Skeletal muscle cell (primary cell): ENCODE data around the gene BACH2.
A peak's percentile ranks its signal among the peaks of the same experiment; 100 is the strongest.

Experiments
- DNase-seq: peaks from one replicate; pipeline ENCODE4 v3.0.0-alpha.2; 2010; ENCODE audit warnings: low read depth
- H3K4me3 ChIP-seq: 2 replicates; pipeline ENCODE4 v1.5.1; 2011; ENCODE audit warnings: low read depth, mild to moderate bottlenecking, control low read depth, low read length, moderate library complexity

Gene BACH2

GRCh38 chr6:89944826-89945407, 351.7 kb downstream of the BACH2 start:
- no peak for DNase-seq
- no peak overlapping the region for H3K4me3 ChIP-seq

DNA sequence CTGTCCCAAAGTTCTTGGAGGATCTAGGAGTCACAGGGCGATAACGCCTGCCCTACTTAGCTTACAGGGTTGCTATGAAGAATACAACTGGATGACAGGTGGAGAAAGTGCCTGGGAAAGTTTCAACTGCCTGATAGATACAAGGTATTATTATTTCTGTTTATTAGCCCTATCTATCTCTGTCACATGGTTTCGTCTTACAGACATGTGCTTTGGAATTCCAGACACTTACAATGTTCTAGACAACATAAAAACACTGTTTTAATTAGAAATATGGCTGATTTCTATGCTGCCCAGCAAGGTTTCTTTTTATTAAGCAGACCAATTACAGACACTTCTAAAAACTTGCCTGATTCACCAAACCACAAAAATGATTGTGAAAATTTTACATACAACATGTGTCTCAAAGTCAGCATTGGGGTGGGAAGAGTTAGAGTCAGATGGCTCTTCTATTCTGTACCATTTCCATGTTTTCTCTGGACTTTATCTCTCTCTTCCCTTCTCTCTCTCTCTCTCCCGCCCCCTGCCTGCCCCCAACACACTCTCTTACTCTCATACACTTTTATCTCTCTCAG, 352.4 kb downstream of the BACH2 start:
- DNase-seq: no peak

GRCh38 chr6:89942601-89943000, 354.0 kb downstream of the BACH2 start:
- no peak for DNase-seq

More for the DNA sequence above, 352.4 kb downstream of the BACH2 start:
- no peak overlapping the region for H3K4me3 ChIP-seq

DNA sequence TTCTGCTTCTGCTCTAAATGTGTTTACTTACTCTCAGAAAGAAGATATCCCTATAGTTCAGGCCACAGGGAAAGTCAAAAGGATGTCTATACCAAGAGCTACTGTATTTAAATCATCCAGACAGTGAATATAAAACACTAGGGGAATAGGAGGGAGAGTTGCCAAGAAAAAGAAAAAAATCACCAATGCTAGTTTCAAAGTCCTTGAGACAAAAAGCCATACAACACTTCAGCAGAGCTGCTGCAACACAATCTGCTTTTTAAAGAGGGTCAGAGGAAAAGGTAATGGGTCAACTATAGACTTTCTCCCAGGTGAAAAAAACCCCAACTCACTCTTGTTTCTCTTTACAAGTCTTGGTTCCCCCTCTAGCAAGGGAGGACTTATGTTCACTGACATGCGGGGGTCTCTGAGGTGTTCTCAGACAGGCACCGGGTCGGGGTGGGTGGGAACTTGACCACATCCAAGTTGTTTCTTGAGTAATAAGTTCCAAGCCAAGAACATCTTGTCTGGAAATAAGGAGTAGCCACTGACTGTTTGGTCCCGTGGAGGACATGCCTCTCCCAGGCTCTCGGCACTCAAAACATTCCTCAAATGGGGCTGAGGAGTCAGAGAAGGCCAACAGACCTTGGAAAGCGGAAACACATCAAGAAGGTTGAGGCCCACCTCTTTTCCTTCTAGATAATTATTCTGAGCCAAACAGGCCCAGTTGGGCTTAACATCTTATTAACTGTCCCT, 354.7 kb downstream of the BACH2 start:
- no peak overlapping the region for H3K4me3 ChIP-seq

More at GRCh38 chr6:89942601-89943000, 354.0 kb downstream of the BACH2 start:
- H3K4me3 ChIP-seq: no peak overlapping the region

DNA sequence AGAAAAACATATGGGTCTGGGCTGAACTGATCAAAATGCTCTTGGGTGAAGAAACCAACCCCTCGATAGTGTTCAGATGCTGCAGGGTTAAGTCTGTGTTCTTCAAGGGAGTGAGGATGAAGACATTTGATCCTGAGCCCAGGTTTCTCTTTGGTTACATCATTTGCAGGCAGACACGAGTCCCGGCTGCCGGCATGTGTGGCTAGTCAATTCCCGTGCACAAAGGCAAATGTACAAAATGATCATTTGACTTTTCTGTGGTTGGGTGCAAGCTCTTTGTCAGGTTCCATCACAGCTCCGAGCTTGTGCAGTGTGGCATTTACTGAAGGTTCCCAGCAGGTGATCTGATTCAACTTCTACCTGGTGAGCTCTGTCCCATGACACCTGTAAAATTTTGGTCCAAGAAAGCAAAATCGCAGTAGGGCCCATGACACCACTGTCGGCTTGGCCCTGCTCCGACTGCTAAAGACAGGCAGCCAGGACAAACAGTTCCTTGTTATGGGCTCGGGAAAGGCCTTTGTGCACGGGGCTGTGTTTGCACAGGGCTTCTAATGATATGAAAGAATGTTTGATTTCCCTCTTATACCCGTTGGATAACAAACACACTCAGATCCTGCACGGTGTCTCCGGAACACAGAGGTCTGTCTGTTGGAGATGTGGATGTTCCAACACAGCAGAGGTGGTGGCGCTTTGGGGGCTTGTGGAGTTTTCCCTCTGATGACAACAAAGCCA, 355.4 kb downstream of the BACH2 start:
- no peak for DNase-seq
- no peak overlapping the region for H3K4me3 ChIP-seq

More for the DNA sequence above, 354.7 kb downstream of the BACH2 start:
- DNase-seq: no peak

- no peak overlapping the region for H3K4me3 ChIP-seq
- DNase-seq: peak; percentile 58
These were observed 356.2 kb downstream of the BACH2 start for GRCh38 chr6:89940225-89941027.

- no peak for DNase-seq
- H3K4me3 ChIP-seq: no peak overlapping the region
These were observed 357.5 kb downstream of the BACH2 start for GRCh38 chr6:89939144-89939543.

GRCh38 chr6:89938014-89938413, 358.6 kb downstream of the BACH2 start:
- DNase-seq: no peak

GRCh38 chr6:89936177-89936576, 360.5 kb downstream of the BACH2 start:
- no peak overlapping the region for H3K4me3 ChIP-seq
- DNase-seq: no peak

More at GRCh38 chr6:89938014-89938413, 358.6 kb downstream of the BACH2 start:
- H3K4me3 ChIP-seq: no peak overlapping the region

GRCh38 chr6:89934685-89935366, 361.8 kb downstream of the BACH2 start:
- DNase-seq: no peak
- H3K4me3 ChIP-seq: no peak overlapping the region

GRCh38 chr6:89932245-89932802, 364.3 kb downstream of the BACH2 start:
- no peak for DNase-seq
- no peak overlapping the region for H3K4me3 ChIP-seq

- DNase-seq: no peak
- H3K4me3 ChIP-seq: no peak overlapping the region
These were observed 365.9 kb downstream of the BACH2 start for GRCh38 chr6:89930789-89931188.

DNA sequence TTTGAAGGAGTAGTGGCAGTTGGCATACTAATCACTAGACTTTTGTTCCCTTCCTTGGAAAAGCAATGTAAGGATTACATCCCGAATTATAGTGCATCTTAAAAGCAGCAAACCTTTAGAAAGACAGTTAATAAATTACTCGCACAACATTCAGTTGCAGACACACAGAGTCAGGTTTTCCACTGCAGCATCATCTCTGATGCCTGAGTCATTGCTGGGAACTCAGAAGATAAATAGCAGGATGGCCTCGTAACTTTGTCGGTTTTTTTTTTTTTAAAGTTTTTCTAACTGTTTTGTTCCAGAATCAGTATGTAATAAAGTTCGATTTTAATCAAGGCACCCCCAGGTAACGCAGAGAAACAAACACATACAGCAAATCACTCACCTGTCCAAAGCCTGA, 368.0 kb downstream of the BACH2 start:
- no peak overlapping the region for H3K4me3 ChIP-seq
- DNase-seq: no peak

- DNase-seq: no peak
- no peak overlapping the region for H3K4me3 ChIP-seq
These were observed 368.7 kb downstream of the BACH2 start for GRCh38 chr6:89927791-89928550.

- no peak for DNase-seq
- H3K4me3 ChIP-seq: no peak overlapping the region
These were observed 369.4 kb downstream of the BACH2 start for GRCh38 chr6:89927264-89927663.

DNA sequence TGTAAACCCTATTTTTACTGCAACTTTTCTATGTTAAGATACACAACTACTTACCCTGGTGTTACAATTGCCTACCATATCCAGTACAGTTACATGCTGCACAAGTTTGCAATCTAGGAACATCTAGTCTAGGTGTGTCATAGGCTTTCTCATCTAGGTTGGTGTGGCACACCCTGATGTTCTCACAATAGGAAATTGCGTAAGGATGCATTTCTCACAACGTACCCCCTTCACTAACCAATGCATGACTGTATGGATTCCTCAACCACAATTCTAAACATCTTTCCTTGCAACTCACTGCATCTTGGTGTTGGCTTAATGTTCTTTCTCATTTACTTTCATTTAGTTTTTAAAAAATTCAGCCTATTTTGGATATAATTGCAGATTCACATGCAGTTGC, 370.8 kb downstream of the BACH2 start:
- DNase-seq: peak; percentile 14
- H3K4me3 ChIP-seq: no peak overlapping the region

- no peak overlapping the region for H3K4me3 ChIP-seq
- DNase-seq: no peak
These were observed 372.4 kb downstream of the BACH2 start for GRCh38 chr6:89924231-89924630.

DNA sequence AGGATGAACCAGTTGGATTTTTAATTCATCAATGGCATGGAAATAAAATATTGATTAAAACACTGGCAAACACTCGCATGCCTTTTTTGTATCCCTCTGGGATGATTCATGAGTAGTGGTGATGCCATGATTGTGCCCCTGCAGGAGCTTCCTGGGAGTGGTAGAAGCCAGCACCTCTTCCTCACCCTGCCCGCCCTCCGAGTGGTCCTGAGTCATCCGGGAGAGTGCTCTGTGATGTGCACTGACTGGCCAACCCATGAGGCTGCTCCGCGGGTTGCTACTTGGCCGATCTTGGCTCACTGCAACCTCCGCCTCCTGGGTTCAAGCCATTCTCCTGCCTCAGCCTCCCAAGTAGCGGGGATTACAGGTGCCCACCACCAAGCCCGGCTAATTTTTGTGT, 375.0 kb downstream of the BACH2 start:
- DNase-seq: no peak
- no peak overlapping the region for H3K4me3 ChIP-seq
